ENCODE results near the gene CEACAM18. TPM values are rescaled to one million over a fixed set of nuclear protein-coding genes. Genes with fewer than 3 reads are reported as not detected.

The CEACAM18 gene
- total RNA-seq, 1 donor from 2014 or later, result not detected

DNA sequence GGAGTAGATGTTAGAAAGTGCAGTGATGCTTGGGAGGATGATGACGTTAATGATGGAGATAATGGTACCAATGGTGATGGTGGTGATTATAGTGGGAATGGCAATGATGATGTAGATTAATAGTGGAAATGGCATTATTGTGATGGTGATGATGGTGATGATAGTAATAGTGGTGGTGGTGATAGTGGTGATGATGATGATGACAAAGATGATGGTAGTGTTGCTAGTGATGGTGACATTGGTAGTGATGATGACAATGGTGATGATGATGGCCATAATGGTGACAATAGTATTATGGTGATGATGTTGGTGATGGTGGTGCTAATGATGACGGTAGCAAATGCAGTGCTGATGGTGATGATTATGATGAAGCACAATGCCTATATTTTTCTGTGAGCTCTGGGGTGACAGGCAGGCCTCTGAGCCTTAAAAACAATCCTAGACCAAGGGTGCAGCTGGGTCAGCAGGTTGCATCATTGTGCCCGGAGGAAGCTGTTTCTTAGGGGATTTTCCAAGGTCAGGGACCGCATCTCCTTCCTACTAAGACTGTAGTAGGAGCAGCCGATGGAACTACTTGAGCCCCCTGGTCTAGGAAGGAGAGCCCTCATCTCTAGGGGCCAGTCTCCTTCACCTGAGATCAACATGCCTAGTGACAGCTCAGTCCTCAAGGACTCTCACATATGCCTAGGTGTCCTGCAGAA lies 7.8 kb downstream of the CEACAM18 start:
- H3K4me1 Mint-ChIP-seq (ENCODE audit: low read depth), result no peaks in the 10 kb centered on the region
- no peaks in the 10 kb centered on the region for H3K27me3 Mint-ChIP-seq (ENCODE audit: low read depth)
- no peak overlapping the region for H3K27ac Mint-ChIP-seq (ENCODE audit: unreplicated experiment)
- H3K36me3 Mint-ChIP-seq (ENCODE audit: low read depth), result no peaks in the 10 kb centered on the region
- H3K9me3 Mint-ChIP-seq (ENCODE audit: low read depth), result peaks cover 6% of the 10 kb centered on the region
- no peak overlapping the region for H3K4me3 Mint-ChIP-seq (ENCODE audit: unreplicated experiment)
- no peak for TF ChIP-seq CTCF (IDR thresholded peaks at IDR 0.05)
- no peak for DNase-seq (ENCODE audit: low spot score)

DNA sequence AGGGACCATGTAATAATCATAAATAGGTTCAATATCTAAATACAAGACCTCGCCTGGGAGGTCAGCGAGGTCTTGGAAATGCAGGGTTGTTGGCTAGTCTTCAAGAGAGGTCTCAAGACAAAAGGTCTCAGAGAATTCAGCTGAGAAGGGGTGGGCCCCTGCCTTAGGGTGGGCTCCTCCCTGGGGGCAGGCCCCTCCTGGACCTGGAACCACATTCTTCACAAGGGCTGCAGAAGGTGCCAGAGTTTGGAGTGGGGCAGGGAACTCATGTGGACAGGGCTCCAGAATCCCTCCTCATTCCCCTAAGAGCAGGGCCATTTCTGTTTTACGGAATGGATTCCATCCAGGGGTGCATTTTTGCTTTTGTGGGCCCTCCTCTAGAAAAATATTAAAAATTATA lies 10.2 kb downstream of the CEACAM18 start:
- Mint-ChIP-seq H3K4me1 (ENCODE audit: low read depth) (no peaks in the 10 kb centered on the region), H3K4me3 (ENCODE audit: unreplicated experiment) (no peak overlapping the region), H3K9me3 (ENCODE audit: low read depth) (peaks cover 14% of the 10 kb centered on the region), H3K27ac (ENCODE audit: unreplicated experiment) (no peak overlapping the region), H3K27me3 (ENCODE audit: low read depth) (no peaks in the 10 kb centered on the region), H3K36me3 (ENCODE audit: low read depth) (no peaks in the 10 kb centered on the region)
- no peak for TF ChIP-seq CTCF (IDR thresholded peaks at IDR 0.05)
- DNase-seq (ENCODE audit: low spot score), result no peak

- no peak for TF ChIP-seq CTCF (IDR thresholded peaks at IDR 0.05)
- H3K27me3 Mint-ChIP-seq (ENCODE audit: low read depth), result no peaks in the 10 kb centered on the region
- no peak overlapping the region for H3K27ac Mint-ChIP-seq (ENCODE audit: unreplicated experiment)
- H3K9me3 Mint-ChIP-seq (ENCODE audit: low read depth), result peaks cover 17% of the 10 kb centered on the region
- no peaks in the 10 kb centered on the region for H3K36me3 Mint-ChIP-seq (ENCODE audit: low read depth)
- DNase-seq (ENCODE audit: low spot score), result no peak
- H3K4me3 Mint-ChIP-seq (ENCODE audit: unreplicated experiment), result no peak overlapping the region
- no peaks in the 10 kb centered on the region for H3K4me1 Mint-ChIP-seq (ENCODE audit: low read depth)
These were observed 10.8 kb downstream of the CEACAM18 start for GRCh38 chr19:51489113-51489512.

DNA sequence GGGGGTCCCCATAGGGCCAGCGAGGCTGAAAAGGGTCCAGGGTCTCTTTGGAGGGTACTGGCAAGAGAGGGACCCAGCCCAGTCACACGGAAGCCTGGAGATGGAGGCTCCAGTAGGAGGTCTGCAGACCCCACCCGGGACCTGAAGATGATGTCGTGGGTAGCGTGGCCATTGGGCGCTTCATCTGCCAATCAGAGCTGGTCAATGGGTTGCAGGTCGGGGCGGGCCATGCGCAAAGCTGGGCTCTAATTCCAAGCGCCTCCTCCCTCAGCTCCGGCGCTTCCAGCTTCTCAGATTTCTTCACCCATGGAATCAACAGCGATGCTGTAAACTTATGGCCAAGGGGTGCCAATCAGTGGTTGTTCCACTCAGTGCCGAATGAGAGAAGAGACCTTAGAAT lies 12.3 kb downstream of the CEACAM18 start:
- Mint-ChIP-seq H3K4me1 (ENCODE audit: low read depth) (no peaks in the 10 kb centered on the region), H3K27me3 (ENCODE audit: low read depth) (no peaks in the 10 kb centered on the region), H3K27ac (ENCODE audit: unreplicated experiment) (no peak overlapping the region), H3K36me3 (ENCODE audit: low read depth) (no peaks in the 10 kb centered on the region), H3K4me3 (ENCODE audit: unreplicated experiment) (no peak overlapping the region), H3K9me3 (ENCODE audit: low read depth) (peaks cover 21% of the 10 kb centered on the region)
- no peak for DNase-seq (ENCODE audit: low spot score)
- TF ChIP-seq CTCF (IDR thresholded peaks at IDR 0.05), result no peak

DNA sequence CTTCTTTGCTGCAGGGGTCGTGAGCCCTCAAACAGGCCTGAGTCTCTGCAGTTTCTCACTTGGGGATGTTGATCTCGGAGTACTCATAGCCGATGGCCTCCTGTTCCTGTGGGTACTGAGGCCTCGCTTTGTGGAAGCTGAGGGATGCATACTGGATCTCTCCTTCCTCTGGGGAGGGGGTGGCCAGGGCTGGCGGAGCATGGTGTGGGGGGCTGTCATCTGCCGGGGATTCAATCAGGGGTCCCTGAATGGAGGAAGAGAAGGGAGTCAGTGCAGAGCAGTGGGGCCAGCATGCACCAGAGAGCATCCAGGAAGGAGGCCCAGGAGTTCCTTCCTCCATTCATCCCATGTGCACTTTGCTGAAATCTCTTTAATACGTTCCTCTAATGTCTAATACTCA lies 13.2 kb downstream of the CEACAM18 start:
- TF ChIP-seq CTCF (IDR thresholded peaks at IDR 0.05), result no peak
- Mint-ChIP-seq H3K4me1 (ENCODE audit: low read depth) (no peaks in the 10 kb centered on the region), H3K9me3 (ENCODE audit: low read depth) (peaks cover 17% of the 10 kb centered on the region), H3K27me3 (ENCODE audit: low read depth) (no peaks in the 10 kb centered on the region), H3K4me3 (ENCODE audit: unreplicated experiment) (no peak overlapping the region), H3K27ac (ENCODE audit: unreplicated experiment) (no peak overlapping the region), H3K36me3 (ENCODE audit: low read depth) (no peaks in the 10 kb centered on the region)
- DNase-seq (ENCODE audit: low spot score), result no peak
